HCT116 (cell line): ENCODE measurements around the gene KCNS3. TPM values are rescaled to one million over a fixed set of nuclear protein-coding genes. Genes with fewer than 3 reads are reported as not detected.

Experiments used
- ATAC-seq: fragments of 200-7000 bp; cut with Tn5 transposase; 2 replicates; pipeline ENCODE4 v1.9.1; 2020; ENCODE audit warnings: mild to moderate bottlenecking, moderate library complexity
- BruUV-seq: library from RNA; stranded (reverse); fragments of 400-500 nt; replicated peaks from 2 replicates; lab custom pipeline; 2021; lab: Mats Ljungman, UMichigan
- CTCF ChIA-PET: fragments of 300-600 bp; sonication (Branson Sonifier 250); formaldehyde crosslinking; loops from one replicate; lab custom pipeline; 2021; ENCODE audit warnings: antibody characterized with exemption; lab: Charles Lee
- POLR2A ChIA-PET: fragments of 300-600, 350-600 bp; sonication (Branson Sonifier 250); formaldehyde crosslinking; loops from one replicate; lab custom pipeline; 2021; ENCODE audit warnings: antibody characterized with exemption; lab: Charles Lee
- RAD21 ChIA-PET, 2 experiments: fragments of 300-600 bp; sonication (Branson Sonifier 250); formaldehyde crosslinking; loops; one replicate each; lab custom pipeline; 2023; ENCODE audit warnings: low total read pairs in 2 of 2; ENCODE audit not compliant: uncharacterized antibody in 2 of 2, unreplicated experiment in 2 of 2, low non-redundant PET in 1 of 2; lab: Charles Lee
- DNase-seq: peaks from one replicate; pipeline ENCODE4 v3.0.0-alpha.2; 2010; ENCODE audit warnings: low read depth, low spot score
- H2AFZ ChIP-seq: fragments of 200-600 bp; shearing (Covaris generic), sonication (generic); 2 replicates; pipeline ENCODE4 v1.6.1; 2017; ENCODE audit warnings: low read depth, mixed run types, mixed read lengths, antibody characterized with exemption, low read length; ENCODE audit not compliant: poor library complexity, severe bottlenecking
- H3K27ac ChIP-seq: 2 replicates; pipeline ENCODE4 v1.5.1; 2012; ENCODE audit warnings: low read depth, low read length
- H3K27me3 ChIP-seq: fragments of 200-600 bp; sonication (generic); 2 replicates; pipeline ENCODE4 v1.6.1; 2016; ENCODE audit warnings: mixed run types, low read length, mixed read lengths; ENCODE audit not compliant: insufficient read depth
- H3K36me3 ChIP-seq, 2 experiments: fragments of 200-500 bp in 1 of 2; fragments of 200-600 bp in 1 of 2; sonication (Bioruptor generic) in 1 of 2; sonication (generic) in 1 of 2; 2 replicates each; pipeline versions ENCODE4 v1.5.1 to v1.6.1; 2014 to 2016; ENCODE audit warnings: low read length in 2 of 2, inconsistent platforms in 1 of 2, mixed read lengths in 1 of 2, mixed run types in 1 of 2; ENCODE audit not compliant: insufficient read depth in 2 of 2, control insufficient read depth in 1 of 2
- H3K4me1 ChIP-seq, 2 experiments: fragments of 200-600 bp in 1 of 2; sonication (generic) in 1 of 2; 2 replicates each; pipeline versions ENCODE4 v1.5.1 to v1.6.1; 2012 to 2017; ENCODE audit warnings: low read length in 2 of 2, inconsistent platforms in 1 of 2, mild to moderate bottlenecking in 1 of 2, mixed read lengths in 1 of 2, mixed run types in 1 of 2, moderate library complexity in 1 of 2; ENCODE audit not compliant: insufficient read depth in 2 of 2, control insufficient read depth in 1 of 2
- H3K4me2 ChIP-seq: fragments of 200-600 bp; sonication (generic); 2 replicates; pipeline ENCODE4 v1.6.1; 2017; ENCODE audit warnings: mixed run types, low read length, mixed read lengths
- H3K4me3 ChIP-seq, 2 experiments: fragments of 200-600 bp in 1 of 2; sonication (generic) in 1 of 2; replicated peaks in 1 of 2; 2 replicates each; pipeline ENCODE4 v1.5.1; 2011 to 2016; ENCODE audit warnings: low read length in 2 of 2, control low read depth in 1 of 2, low read depth in 1 of 2, mild to moderate bottlenecking in 1 of 2, mixed read lengths in 1 of 2, mixed run types in 1 of 2
- H3K79me2 ChIP-seq: fragments of 200-600 bp; sonication (generic); 2 replicates; pipeline ENCODE4 v1.6.1; 2017; ENCODE audit warnings: mild to moderate bottlenecking, mixed run types, low read length, moderate library complexity, mixed read lengths; ENCODE audit not compliant: insufficient read depth
- H3K9ac ChIP-seq: fragments of 200-600 bp; sonication (generic); 2 replicates; pipeline ENCODE4 v1.6.1; 2016; ENCODE audit warnings: low read length, mixed read lengths
- H3K9me2 ChIP-seq: fragments of 200-600 bp; sonication (generic), shearing (Covaris generic); 2 replicates; pipeline ENCODE4 v1.6.1; 2017; ENCODE audit warnings: mixed run types, mild to moderate bottlenecking, moderate library complexity; ENCODE audit not compliant: insufficient read depth
- H3K9me3 ChIP-seq, 2 experiments: fragments of 200-500 bp in 1 of 2; fragments of 200-600 bp in 1 of 2; sonication (Bioruptor generic) in 1 of 2; sonication (generic) in 1 of 2; 2 replicates each; pipeline ENCODE4 v1.6.1; 2014 to 2017; ENCODE audit warnings: low read length in 2 of 2, mixed read lengths in 2 of 2, inconsistent platforms in 1 of 2, low read depth in 1 of 2, mild to moderate bottlenecking in 1 of 2, mixed run types in 1 of 2, moderate library complexity in 1 of 2; ENCODE audit not compliant: control insufficient read depth in 1 of 2, insufficient read depth in 1 of 2
- H4K20me1 ChIP-seq: fragments of 200-600 bp; sonication (generic), shearing (Covaris generic); 2 replicates; pipeline ENCODE4 v1.6.1; 2017; ENCODE audit warnings: mixed run types, mild to moderate bottlenecking, moderate library complexity; ENCODE audit not compliant: insufficient read depth
- CEBPB ChIP-seq: IDR thresholded peaks from 2 replicates; pipeline ENCODE4 v1.6.1; 2012; ENCODE audit warnings: low read depth
- FOSL1 ChIP-seq: IDR thresholded peaks from 2 replicates; pipeline ENCODE4 v1.6.1; 2012; ENCODE audit warnings: low read depth
- JUND ChIP-seq: IDR thresholded peaks from 2 replicates; pipeline ENCODE4 v1.6.1; 2012
- POLR2A ChIP-seq: IDR thresholded peaks from 2 replicates; pipeline ENCODE4 v1.7.0; 2011; ENCODE audit warnings: borderline replicate concordance; ENCODE audit not compliant: insufficient read depth, insufficient read length; ENCODE audit errors: extremely low read depth
- RAD21 ChIP-seq: IDR thresholded peaks from 2 replicates; pipeline ENCODE4 v1.6.1; 2012; ENCODE audit warnings: low read depth, mild to moderate bottlenecking
- REST ChIP-seq: IDR thresholded peaks from 2 replicates; pipeline ENCODE4 v1.6.1; 2012; ENCODE audit warnings: low read depth
- SRF ChIP-seq: IDR thresholded peaks from 2 replicates; pipeline ENCODE4 v1.6.1; 2012; ENCODE audit warnings: low read depth
- TCF7L2 ChIP-seq: IDR thresholded peaks from 2 replicates; pipeline ENCODE4 v1.7.0; 2011; ENCODE audit warnings: borderline replicate concordance, inconsistent platforms; ENCODE audit not compliant: insufficient read depth, insufficient read length; ENCODE audit errors: extremely low read depth
- ZFX ChIP-seq: fragments of 450-650 bp; IDR thresholded peaks from 2 replicates; pipeline ENCODE4 v1.6.1; 2017
- intact Hi-C: fragments of 100-400 bp; cut with micrococcal nuclease; formaldehyde crosslinking; loops from 2 replicates; pipeline ENCODE4 v1.10.0; 2022
- total RNA-seq: library from RNA; stranded (reverse); gene quantifications from one replicate; pipeline ENCODE4 v1.2.1, GENCODE V29; 2021; ENCODE audit not compliant: unreplicated experiment
- TF ChIP-seq, protein P1 (sequence below): IDR thresholded peaks from 2 replicates; pipeline ENCODE4 v1.6.1; 2011; ENCODE audit warnings: mild to moderate bottlenecking, low read length, moderate library complexity; ENCODE audit not compliant: insufficient replicate concordance; ENCODE audit errors: extremely low read depth

The KCNS3 gene
- total RNA-seq, 1 experiment from 2014 or later = 5.2 TPM

- Histone ChIP-seq H3K9me2 (no peaks in the 10 kb centered on the region), H2AFZ (no peak overlapping the region), H3K27ac (no peak overlapping the region), H3K27me3 (no peaks in the 10 kb centered on the region), H3K79me2 (no peaks in the 10 kb centered on the region), H3K36me3 (no peaks in the 10 kb centered on the region), H3K9me3 (no peaks in the 10 kb centered on the region), H3K4me1 (no peaks in the 10 kb centered on the region), H3K4me2 (no peak overlapping the region), H3K4me3 (no peak overlapping the region), H3K9ac (no peak overlapping the region), H4K20me1 (no peaks in the 10 kb centered on the region)
- BruUV-seq = no TSS peak
- ATAC-seq (no peak), DNase-seq (no peak)
- TF ChIP-seq SRF (no peak), FOSL1 (no peak)
- ChIA-PET CTCF (no interaction called here), RAD21 (no interaction called here), POLR2A (no interaction called here)
- intact Hi-C loops = no loop called here
Observed at GRCh38 chr2:17846676-17847075, 31.8 kb upstream of the KCNS3 start.

DNA sequence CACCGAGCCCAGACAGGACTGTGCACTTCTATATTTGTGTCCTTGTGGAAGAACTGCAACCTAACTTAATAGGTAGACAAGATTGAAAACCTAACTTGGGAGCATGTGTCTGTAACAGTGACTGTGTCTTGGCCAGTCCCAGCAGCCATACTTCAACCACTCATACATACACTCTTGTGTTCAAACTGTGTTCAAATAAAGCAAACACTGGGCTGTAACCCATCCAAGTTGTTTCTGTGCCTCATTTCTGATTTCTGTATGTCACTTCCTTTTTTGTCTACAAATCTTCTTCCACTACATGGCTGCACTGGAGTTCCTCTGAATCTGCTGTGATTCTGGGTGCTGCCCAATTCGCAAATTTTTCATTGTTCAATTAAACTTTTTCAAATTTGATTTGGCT is 31.2 kb upstream of the KCNS3 start:
- Histone ChIP-seq H3K9me2 (no peaks in the 10 kb centered on the region), H3K79me2 (no peaks in the 10 kb centered on the region), H3K4me3 (no peak overlapping the region), H2AFZ (no peak overlapping the region), H3K36me3 (no peaks in the 10 kb centered on the region), H3K9me3 (no peaks in the 10 kb centered on the region), H3K4me2 (no peak overlapping the region), H3K27me3 (no peaks in the 10 kb centered on the region), H4K20me1 (no peaks in the 10 kb centered on the region), H3K9ac (no peak overlapping the region), H3K4me1 (no peaks in the 10 kb centered on the region), H3K27ac (no peak overlapping the region)
- intact Hi-C loops = no loop called here
- no TSS peak for BruUV-seq
- CTCF ChIA-PET = no interaction called here
- DNase-seq (no peak), ATAC-seq (no peak)
- TF ChIP-seq FOSL1 (no peak), CEBPB (no peak), TCF7L2 (no peak), POLR2A (no peak), JUND (no peak), REST (no peak), ZFX (no peak), RAD21 (no peak)
- TF ChIP-seq, protein P1, sequence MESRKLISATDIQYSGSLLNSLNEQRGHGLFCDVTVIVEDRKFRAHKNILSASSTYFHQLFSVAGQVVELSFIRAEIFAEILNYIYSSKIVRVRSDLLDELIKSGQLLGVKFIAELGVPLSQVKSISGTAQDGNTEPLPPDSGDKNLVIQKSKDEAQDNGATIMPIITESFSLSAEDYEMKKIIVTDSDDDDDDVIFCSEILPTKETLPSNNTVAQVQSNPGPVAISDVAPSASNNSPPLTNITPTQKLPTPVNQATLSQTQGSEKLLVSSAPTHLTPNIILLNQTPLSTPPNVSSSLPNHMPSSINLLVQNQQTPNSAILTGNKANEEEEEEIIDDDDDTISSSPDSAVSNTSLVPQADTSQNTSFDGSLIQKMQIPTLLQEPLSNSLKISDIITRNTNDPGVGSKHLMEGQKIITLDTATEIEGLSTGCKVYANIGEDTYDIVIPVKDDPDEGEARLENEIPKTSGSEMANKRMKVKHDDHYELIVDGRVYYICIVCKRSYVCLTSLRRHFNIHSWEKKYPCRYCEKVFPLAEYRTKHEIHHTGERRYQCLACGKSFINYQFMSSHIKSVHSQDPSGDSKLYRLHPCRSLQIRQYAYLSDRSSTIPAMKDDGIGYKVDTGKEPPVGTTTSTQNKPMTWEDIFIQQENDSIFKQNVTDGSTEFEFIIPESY = no peak
- RAD21 ChIA-PET = no interaction called here
- POLR2A ChIA-PET = no interaction called here
